ENCODE results near the gene HIF3A. TPM values are rescaled to one million over a fixed set of nuclear protein-coding genes. Genes with fewer than 3 reads are reported as not detected.

Gene HIF3A
- 12.2 and 32.0 TPM in 2 replicates for total RNA-seq

GRCh38 chr19:46296722-46297461, at the start of gene HIF3A:
Gene HIF3A (plus strand): TSS chr19:46297042. CDS start chr19:46297077, 35 bp downstream.

GRCh38 chr19:46346821-46347571, 50.2 kb downstream of the HIF3A start, which contains the start of gene PPP5C:
Gene PPP5C (plus strand): TSS chr19:46347087. CDS start chr19:46347097, 10 bp downstream.

Other genes starting within 250 kb of the HIF3A start
- not detected in 2 replicates for gene IGFL3, start 172.4 kb upstream of the HIF3A start, total RNA-seq
- not detected in 2 replicates for gene IGFL2, start 148.8 kb upstream of the HIF3A start, total RNA-seq
- gene IGFL1, start 67.3 kb upstream of the HIF3A start, total RNA-seq: not detected in 2 replicates
- gene PPP5C, start 50.0 kb downstream of the HIF3A start, total RNA-seq: 42.2 and 68.0 TPM in 2 replicates
- 59.9 and 62.5 TPM in 2 replicates for gene CCDC8, start 116.5 kb downstream of the HIF3A start, total RNA-seq
- gene PNMA8C, start 131.9 kb downstream of the HIF3A start, total RNA-seq: 0.05 TPM in 1 of 2 replicates, not detected in the other
- gene PNMA8A, start 174.5 kb downstream of the HIF3A start, total RNA-seq: 4.1 and 5.6 TPM in 2 replicates
- 3.4 and 4.1 TPM in 2 replicates for gene PNMA8B, start 198.8 kb downstream of the HIF3A start, total RNA-seq

All from cardiac ventricle fibroblast (primary cell).